Activated CD4-positive, alpha-beta T cell treated with anti-CD3 and anti-CD28 coated beads, Interleukin-2, amount 10 ng/mL, durations not matched to agents 7 days and 5 days (primary cell): ENCODE data around the gene MRM2. TPM values are rescaled to one million over a fixed set of nuclear protein-coding genes. Genes with fewer than 3 reads are reported as not detected.

Experiments
- CTCF ChIA-PET: fragments of 350-600 bp; sonication (Branson Sonifier 250); formaldehyde crosslinking; loops from one replicate; lab custom pipeline; 2021; ENCODE audit warnings: antibody characterized with exemption; lab: Charles Lee
- POLR2A ChIA-PET: fragments of 350-600 bp; sonication (Branson Sonifier 250); formaldehyde crosslinking; loops from one replicate; lab custom pipeline; 2021; ENCODE audit warnings: antibody characterized with exemption; lab: Charles Lee
- DNase-seq: peaks from one replicate; pipeline ENCODE4 v3.0.0-alpha.2; 2020
- H3K27ac Mint-ChIP-seq: one replicate; pipeline ENCODE4 v1.8.0; 2021; ENCODE audit warnings: mild to moderate bottlenecking, moderate library complexity, mixed read lengths
- H3K27me3 Mint-ChIP-seq: one replicate; pipeline ENCODE4 v1.8.0; 2021; ENCODE audit warnings: mixed read lengths
- H3K36me3 Mint-ChIP-seq: one replicate; pipeline ENCODE4 v1.8.0; 2021; ENCODE audit warnings: low read depth, mixed read lengths
- H3K4me1 Mint-ChIP-seq: one replicate; pipeline ENCODE4 v1.8.0; 2021; ENCODE audit warnings: mixed read lengths
- H3K4me3 Mint-ChIP-seq: one replicate; pipeline ENCODE4 v1.8.0; 2021; ENCODE audit warnings: mild to moderate bottlenecking, moderate library complexity, mixed read lengths
- H3K9me3 Mint-ChIP-seq: one replicate; pipeline ENCODE4 v1.8.0; 2021; ENCODE audit warnings: mixed read lengths
- total RNA-seq, 2 experiments: library from RNA; stranded (reverse); gene quantifications; one replicate each; pipeline ENCODE4 v1.2.3, GENCODE V29; 2021

The MRM2 gene
- total RNA-seq, 2 experiments from 2014 or later, result 28.6 to 28.8 TPM

GRCh38 chr7:2222516-2222915 lies 19.5 kb downstream of the MRM2 start:
- DNase-seq, result no peak
- Mint-ChIP-seq H3K36me3 (peaks cover 12% of the 10 kb centered on the region), H3K9me3 (no peaks in the 10 kb centered on the region), H3K4me1 (no peaks in the 10 kb centered on the region), H3K27ac (no peak overlapping the region), H3K27me3 (no peaks in the 10 kb centered on the region), H3K4me3 (no peak overlapping the region)
- CTCF ChIA-PET, result interaction anchor here (0.6 to 1.0 kb wide), 3 partner anchors 10 to 691 kb away, joined by 3 read pairs; partner anchors contain the start of gene MAD1L1
- POLR2A ChIA-PET, result no interaction called here

GRCh38 chr7:2220954-2221353 lies 21.1 kb downstream of the MRM2 start:
- no peaks in the 10 kb centered on the region for H3K27me3 Mint-ChIP-seq
- CTCF ChIA-PET, result no interaction called here
- H3K27ac Mint-ChIP-seq, result peak overlapping the region; percentile 41
- H3K9me3 Mint-ChIP-seq, result no peaks in the 10 kb centered on the region
- DNase-seq, result no peak
- H3K4me3 Mint-ChIP-seq, result no peak overlapping the region
- peaks cover 8% of the 10 kb centered on the region for H3K36me3 Mint-ChIP-seq
- POLR2A ChIA-PET, result no interaction called here
- peaks cover 2% of the 10 kb centered on the region for H3K4me1 Mint-ChIP-seq

- H3K36me3 Mint-ChIP-seq, result peaks cover 9% of the 10 kb centered on the region
- no peaks in the 10 kb centered on the region for H3K9me3 Mint-ChIP-seq
- peaks cover 7% of the 10 kb centered on the region for H3K4me1 Mint-ChIP-seq
- H3K27ac Mint-ChIP-seq, result peak overlapping the region; percentile 41
- DNase-seq, result no peak
- no peak overlapping the region for H3K4me3 Mint-ChIP-seq
- H3K27me3 Mint-ChIP-seq, result no peaks in the 10 kb centered on the region
- POLR2A ChIA-PET, result no interaction called here
- CTCF ChIA-PET, result no interaction called here
Observed at GRCh38 chr7:2220506-2220905, 21.5 kb downstream of the MRM2 start.

- ChIA-PET POLR2A (no interaction called here), CTCF (no interaction called here)
- no peak for DNase-seq
- H3K27ac Mint-ChIP-seq, result no peak overlapping the region
- peaks cover 9% of the 10 kb centered on the region for H3K36me3 Mint-ChIP-seq
- no peaks in the 10 kb centered on the region for H3K9me3 Mint-ChIP-seq
- no peaks in the 10 kb centered on the region for H3K27me3 Mint-ChIP-seq
- peaks cover 8% of the 10 kb centered on the region for H3K4me1 Mint-ChIP-seq
- no peak overlapping the region for H3K4me3 Mint-ChIP-seq
Observed at GRCh38 chr7:2220030-2220429, 22.0 kb downstream of the MRM2 start.

GRCh38 chr7:2219606-2220005 lies 22.4 kb downstream of the MRM2 start:
- H3K27me3 Mint-ChIP-seq, result no peaks in the 10 kb centered on the region
- POLR2A ChIA-PET, result no interaction called here
- CTCF ChIA-PET, result no interaction called here

GRCh38 chr7:2219136-2219535 lies 22.9 kb downstream of the MRM2 start:
- POLR2A ChIA-PET, result no interaction called here
- no peak overlapping the region for H3K27ac Mint-ChIP-seq

More at GRCh38 chr7:2219606-2220005, 22.4 kb downstream of the MRM2 start:
- Mint-ChIP-seq H3K27ac (no peak overlapping the region), H3K4me1 (peaks cover 11% of the 10 kb centered on the region), H3K36me3 (peaks cover 9% of the 10 kb centered on the region), H3K4me3 (no peak overlapping the region), H3K9me3 (no peaks in the 10 kb centered on the region)
- DNase-seq, result no peak

GRCh38 chr7:2218444-2218785 lies 23.6 kb downstream of the MRM2 start:
- Mint-ChIP-seq H3K27me3 (no peaks in the 10 kb centered on the region), H3K36me3 (peaks cover 14% of the 10 kb centered on the region), H3K4me1 (peaks cover 16% of the 10 kb centered on the region), H3K27ac (no peak overlapping the region), H3K9me3 (no peaks in the 10 kb centered on the region), H3K4me3 (no peak overlapping the region)
- no peak for DNase-seq
- POLR2A ChIA-PET, result no interaction called here
- CTCF ChIA-PET, result no interaction called here

More at GRCh38 chr7:2219136-2219535, 22.9 kb downstream of the MRM2 start:
- H3K4me1 Mint-ChIP-seq, result peaks cover 12% of the 10 kb centered on the region
- CTCF ChIA-PET, result no interaction called here
- H3K9me3 Mint-ChIP-seq, result no peaks in the 10 kb centered on the region
- H3K4me3 Mint-ChIP-seq, result no peak overlapping the region
- no peaks in the 10 kb centered on the region for H3K27me3 Mint-ChIP-seq
- DNase-seq, result no peak
- peaks cover 10% of the 10 kb centered on the region for H3K36me3 Mint-ChIP-seq

GRCh38 chr7:2217716-2218443 lies 24.1 kb downstream of the MRM2 start:
- DNase-seq, result no peak
- POLR2A ChIA-PET, result no interaction called here
- H3K27me3 Mint-ChIP-seq, result no peaks in the 10 kb centered on the region
- H3K36me3 Mint-ChIP-seq, result peaks cover 14% of the 10 kb centered on the region
- H3K9me3 Mint-ChIP-seq, result no peaks in the 10 kb centered on the region
- no peak overlapping the region for H3K4me3 Mint-ChIP-seq
- no peak overlapping the region for H3K27ac Mint-ChIP-seq
- peaks cover 16% of the 10 kb centered on the region for H3K4me1 Mint-ChIP-seq
- CTCF ChIA-PET, result no interaction called here

GRCh38 chr7:2217206-2217605 lies 24.8 kb downstream of the MRM2 start:
- Mint-ChIP-seq H3K4me3 (no peak overlapping the region), H3K27ac (no peak overlapping the region), H3K27me3 (no peaks in the 10 kb centered on the region), H3K4me1 (peaks cover 16% of the 10 kb centered on the region), H3K36me3 (peaks cover 20% of the 10 kb centered on the region), H3K9me3 (no peaks in the 10 kb centered on the region)
- CTCF ChIA-PET, result no interaction called here
- no peak for DNase-seq
- POLR2A ChIA-PET, result no interaction called here

GRCh38 chr7:2215851-2216250 lies 26.2 kb downstream of the MRM2 start:
- POLR2A ChIA-PET, result no interaction called here
- Mint-ChIP-seq H3K4me3 (no peak overlapping the region), H3K27me3 (no peaks in the 10 kb centered on the region), H3K9me3 (no peaks in the 10 kb centered on the region), H3K4me1 (peaks cover 16% of the 10 kb centered on the region), H3K36me3 (peaks cover 27% of the 10 kb centered on the region), H3K27ac (peak overlapping the region; percentile 10)
- no peak for DNase-seq
- CTCF ChIA-PET, result no interaction called here

GRCh38 chr7:2214636-2215035 lies 27.4 kb downstream of the MRM2 start:
- H3K4me1 Mint-ChIP-seq, result peaks cover 16% of the 10 kb centered on the region
- H3K27ac Mint-ChIP-seq, result peak overlapping the region; percentile 80
- peak; percentile 24 for DNase-seq
- POLR2A ChIA-PET, result no interaction called here
- no peak overlapping the region for H3K4me3 Mint-ChIP-seq
- no peaks in the 10 kb centered on the region for H3K27me3 Mint-ChIP-seq
- CTCF ChIA-PET, result interaction anchor here (0.5 to 1.1 kb wide), 3 partner anchors 45 to 636 kb away, joined by 3 to 4 read pairs (median 4); no protein-coding TSS in a partner anchor
- peaks cover 28% of the 10 kb centered on the region for H3K36me3 Mint-ChIP-seq
- no peaks in the 10 kb centered on the region for H3K9me3 Mint-ChIP-seq

GRCh38 chr7:2213551-2214215 lies 28.3 kb downstream of the MRM2 start:
- CTCF ChIA-PET, result no interaction called here
- H3K9me3 Mint-ChIP-seq, result no peaks in the 10 kb centered on the region
- H3K27me3 Mint-ChIP-seq, result no peaks in the 10 kb centered on the region
- H3K36me3 Mint-ChIP-seq, result peaks cover 32% of the 10 kb centered on the region
- peaks cover 16% of the 10 kb centered on the region for H3K4me1 Mint-ChIP-seq
- POLR2A ChIA-PET, result no interaction called here
- DNase-seq, result no peak
- peak overlapping the region; percentile 76 for H3K27ac Mint-ChIP-seq
- no peak overlapping the region for H3K4me3 Mint-ChIP-seq

GRCh38 chr7:2212906-2213305 lies 29.1 kb downstream of the MRM2 start:
- POLR2A ChIA-PET, result no interaction called here
- Mint-ChIP-seq H3K27ac (no peak overlapping the region), H3K36me3 (peaks cover 37% of the 10 kb centered on the region), H3K27me3 (no peaks in the 10 kb centered on the region), H3K4me1 (peaks cover 16% of the 10 kb centered on the region), H3K9me3 (no peaks in the 10 kb centered on the region), H3K4me3 (no peak overlapping the region)
- CTCF ChIA-PET, result no interaction called here
- no peak for DNase-seq
